ENCODE results near the gene SLITRK6.
"Not testable (repeated sequence)": the region's sequence is repeated elsewhere in the genome, so short reads cannot be mapped to it uniquely, and the experiment has no call there.

SLITRK6 gene

GRCh38 chr13:85799097-85799582 lies at the start of gene SLITRK6:
TSS of gene SLITRK6 (minus strand) at chr13:85799419. CDS start at chr13:85796508, 2,911 bp downstream.
- peak; percentile 75 for DNase-seq (ENCODE audit: low read depth, low spot score)

GRCh38 chr13:85847012-85847411 lies 47.8 kb upstream of the SLITRK6 start:
- DNase-seq (ENCODE audit: low read depth, low spot score) = no peak

GRCh38 chr13:85841427-85841826 lies 42.2 kb upstream of the SLITRK6 start:
- no peak for DNase-seq (ENCODE audit: low read depth, low spot score)

GRCh38 chr13:85833921-85834320 lies 34.7 kb upstream of the SLITRK6 start:
- DNase-seq (ENCODE audit: low read depth, low spot score) = no peak

GRCh38 chr13:85828094-85828684 lies 29.0 kb upstream of the SLITRK6 start:
- DNase-seq (ENCODE audit: low read depth, low spot score) = peak; percentile 21

- DNase-seq (ENCODE audit: low read depth, low spot score) = no peak
Measured at GRCh38 chr13:85825454-85825853, 26.2 kb upstream of the SLITRK6 start.

GRCh38 chr13:85823832-85824231 lies 24.6 kb upstream of the SLITRK6 start:
- no peak for DNase-seq (ENCODE audit: low read depth, low spot score)

GRCh38 chr13:85819513-85819912 lies 20.3 kb upstream of the SLITRK6 start:
- no peak for DNase-seq (ENCODE audit: low read depth, low spot score)

- DNase-seq (ENCODE audit: low read depth, low spot score) = no peak
Measured at GRCh38 chr13:85816413-85816812, 17.2 kb upstream of the SLITRK6 start.

GRCh38 chr13:85812282-85812681 lies 13.1 kb upstream of the SLITRK6 start:
- DNase-seq (ENCODE audit: low read depth, low spot score) = no peak

- no peak for DNase-seq (ENCODE audit: low read depth, low spot score)
Measured at GRCh38 chr13:85808811-85809210, 9.6 kb upstream of the SLITRK6 start.

- DNase-seq (ENCODE audit: low read depth, low spot score) = peak; percentile 58
Measured at GRCh38 chr13:85806553-85807175, 7.4 kb upstream of the SLITRK6 start.

GRCh38 chr13:85798556-85798955 lies 663 bp downstream of the SLITRK6 start:
- DNase-seq (ENCODE audit: low read depth, low spot score) = no peak

- no peak for DNase-seq (ENCODE audit: low read depth, low spot score)
Measured at GRCh38 chr13:85797311-85797710, 1.9 kb downstream of the SLITRK6 start.

- no peak for DNase-seq (ENCODE audit: low read depth, low spot score)
Measured at GRCh38 chr13:85785205-85785604, 14.0 kb downstream of the SLITRK6 start.

- DNase-seq (ENCODE audit: low read depth, low spot score) = no peak
Measured at GRCh38 chr13:85772367-85772766, 26.9 kb downstream of the SLITRK6 start.

- DNase-seq (ENCODE audit: low read depth, low spot score) = no peak
Measured at GRCh38 chr13:85771856-85772255, 27.4 kb downstream of the SLITRK6 start.

- DNase-seq (ENCODE audit: low read depth, low spot score) = no peak
Measured at GRCh38 chr13:85768946-85769345, 30.3 kb downstream of the SLITRK6 start.

- DNase-seq (ENCODE audit: low read depth, low spot score) = no peak
Measured at GRCh38 chr13:85755123-85755522, 44.1 kb downstream of the SLITRK6 start.

GRCh38 chr13:85743201-85743770 lies 55.9 kb downstream of the SLITRK6 start:
- not testable (repeated sequence) for DNase-seq (ENCODE audit: low read depth, low spot score)

All from astrocyte of the hippocampus (primary cell).